WTC11 (cell line): ENCODE results near the gene RAP1GDS1. TPM values are rescaled to one million over a fixed set of nuclear protein-coding genes. Genes with fewer than 3 reads are reported as not detected.

ENCODE experiments used
- ATAC-seq: fragments of 200-7000 bp; cut with Tn5 transposase; 2 replicates; pipeline ENCODE4 v1.10.0; 2021; ENCODE audit warnings: mild to moderate bottlenecking, moderate library complexity
- CTCF ChIA-PET: fragments of 300-600 bp; sonication (Branson Sonifier 250); formaldehyde crosslinking; loops from one replicate; lab custom pipeline; 2021; ENCODE audit warnings: antibody characterized with exemption; lab: Charles Lee
- POLR2A ChIA-PET: fragments of 350-600 bp; sonication (Branson Sonifier 250); formaldehyde crosslinking; loops from one replicate; lab custom pipeline; 2021; ENCODE audit warnings: antibody characterized with exemption; lab: Charles Lee
- DNase-seq: peaks from one replicate; pipeline ENCODE4 v3.0.0; 2021; ENCODE audit warnings: low spot score
- H3K27ac Mint-ChIP-seq: 2 replicates; pipeline ENCODE4 v1.8.0; 2021; ENCODE audit warnings: mixed read lengths
- H3K27me3 Mint-ChIP-seq: 2 replicates; pipeline ENCODE4 v1.8.0; 2021; ENCODE audit warnings: low read depth, mild to moderate bottlenecking, moderate library complexity, mixed read lengths
- H3K36me3 Mint-ChIP-seq: 2 replicates; pipeline ENCODE4 v1.8.0; 2021; ENCODE audit warnings: mixed read lengths
- H3K4me1 Mint-ChIP-seq: 2 replicates; pipeline ENCODE4 v1.8.0; 2022; ENCODE audit warnings: mixed read lengths
- H3K4me3 Mint-ChIP-seq: 2 replicates; pipeline ENCODE4 v1.8.0; 2021; ENCODE audit warnings: mild to moderate bottlenecking, moderate library complexity, mixed read lengths
- H3K9me3 Mint-ChIP-seq: 2 replicates; pipeline ENCODE4 v1.8.0; 2021; ENCODE audit warnings: mixed read lengths
- ARID4B ChIP-seq: sonication (generic); formaldehyde crosslinking; IDR thresholded peaks from 2 replicates; pipeline ENCODE4 v1.8.0; 2023; ENCODE audit warnings: missing genetic modification reagents, mild to moderate bottlenecking, borderline replicate concordance
- ATF3 ChIP-seq: sonication (generic); formaldehyde crosslinking; conservative IDR thresholded peaks from 2 replicates; pipeline ENCODE4 v1.8.1; 2022; ENCODE audit warnings: mild to moderate bottlenecking, missing genetic modification reagents
- CDX4 ChIP-seq: fragments of 250-450 bp; sonication (Bioruptor Pico); IDR thresholded peaks from 2 replicates; pipeline ENCODE4 v1.9.0; 2021; ENCODE audit warnings: moderate library complexity, mild to moderate bottlenecking, inconsistent platforms, borderline replicate concordance
- CTCF ChIP-seq: fragments of 200-600 bp; IDR thresholded peaks from 2 replicates; pipeline ENCODE4 v1.8.0; 2022; ENCODE audit warnings: antibody characterized with exemption
- E2F1 ChIP-seq: sonication (generic); formaldehyde crosslinking; IDR thresholded peaks from 2 replicates; pipeline ENCODE4 v1.8.0; 2022; ENCODE audit warnings: mild to moderate bottlenecking, missing genetic modification reagents
- E2F4 ChIP-seq: sonication (generic); formaldehyde crosslinking; IDR thresholded peaks from 2 replicates; pipeline ENCODE4 v1.8.1; 2022; ENCODE audit warnings: low read depth, mild to moderate bottlenecking, moderate library complexity, missing genetic modification reagents, borderline replicate concordance
- FOXP1 ChIP-seq: sonication (generic); formaldehyde crosslinking; IDR thresholded peaks from 2 replicates; pipeline ENCODE4 v1.8.0; 2022; ENCODE audit warnings: missing genetic modification reagents, mild to moderate bottlenecking, moderate library complexity, borderline replicate concordance
- FOXP4 ChIP-seq: sonication (generic); formaldehyde crosslinking; IDR thresholded peaks from 2 replicates; pipeline ENCODE4 v1.8.0; 2022; ENCODE audit warnings: mild to moderate bottlenecking, missing genetic modification reagents
- GABPB1 ChIP-seq: sonication (generic); formaldehyde crosslinking; IDR thresholded peaks from 2 replicates; pipeline ENCODE4 v1.8.1; 2023; ENCODE audit warnings: mild to moderate bottlenecking, missing genetic modification reagents
- MAX ChIP-seq: sonication (generic); formaldehyde crosslinking; IDR thresholded peaks from 2 replicates; pipeline ENCODE4 v1.8.0; 2022; ENCODE audit warnings: mild to moderate bottlenecking, missing genetic modification reagents
- MXD4 ChIP-seq: fragments of 250-450 bp; sonication (Bioruptor Pico); IDR thresholded peaks from 2 replicates; pipeline ENCODE4 v1.8.0; 2021; ENCODE audit warnings: mild to moderate bottlenecking, moderate library complexity, borderline replicate concordance
- NFATC4 ChIP-seq: fragments of 250-450 bp; sonication (Bioruptor Pico); IDR thresholded peaks from 2 replicates; pipeline ENCODE4 v1.9.0; 2021; ENCODE audit warnings: mild to moderate bottlenecking
- NR1H2 ChIP-seq: sonication (generic); formaldehyde crosslinking; IDR thresholded peaks from 2 replicates; pipeline ENCODE4 v1.9.0; 2021; ENCODE audit warnings: mild to moderate bottlenecking, moderate library complexity, missing genetic modification reagents
- PREB ChIP-seq: sonication (generic); formaldehyde crosslinking; IDR thresholded peaks from 2 replicates; pipeline ENCODE4 v1.8.1; 2022; ENCODE audit warnings: mild to moderate bottlenecking, missing genetic modification reagents, moderate library complexity, borderline replicate concordance
- TEAD1 ChIP-seq: sonication (generic); formaldehyde crosslinking; IDR thresholded peaks from 2 replicates; pipeline ENCODE4 v1.8.0; 2022; ENCODE audit warnings: mild to moderate bottlenecking, missing genetic modification reagents
- TEAD4 ChIP-seq: sonication (generic); formaldehyde crosslinking; IDR thresholded peaks from 2 replicates; pipeline ENCODE4 v1.8.0; 2022; ENCODE audit warnings: mild to moderate bottlenecking, missing genetic modification reagents
- ZNF219 ChIP-seq: sonication (generic); formaldehyde crosslinking; IDR thresholded peaks from 2 replicates; pipeline ENCODE4 v1.8.0; 2023; ENCODE audit warnings: missing genetic modification reagents, mild to moderate bottlenecking, borderline replicate concordance
- ZNF416 ChIP-seq: fragments of 250-450 bp; sonication (Bioruptor Pico); IDR thresholded peaks from 2 replicates; pipeline ENCODE4 v1.9.0; 2021; ENCODE audit warnings: mild to moderate bottlenecking, inconsistent platforms
- ZNF512 ChIP-seq: sonication (generic); formaldehyde crosslinking; IDR thresholded peaks from 2 replicates; pipeline ENCODE4 v1.8.1; 2022; ENCODE audit warnings: missing genetic modification reagents, borderline replicate concordance
- total RNA-seq: library from RNA; stranded (reverse); gene quantifications from 3 replicates; pipeline ENCODE4 v1.2.3, GENCODE V29; 2021

RAP1GDS1 gene
- total RNA-seq, 1 experiment from 2014 or later = 29.9 TPM

- TF ChIP-seq ARID4B (CRISPR knock-in tag) (no peak), MAX (no peak), ZNF416 (CRISPR knock-in tag) (no peak), NR1H2 (CRISPR knock-in tag) (no peak), ZNF512 (CRISPR knock-in tag) (no peak), PREB (CRISPR knock-in tag) (no peak), CDX4 (no peak), ATF3 (no peak)
Measured at GRCh38 chr4:98484031-98484430, 222.8 kb downstream of the RAP1GDS1 start (continued).

GRCh38 chr4:98485816-98486345 is 224.7 kb downstream of the RAP1GDS1 start:
- Mint-ChIP-seq H3K27me3 (no peaks in the 10 kb centered on the region; the same call in 1 of the 2 replicates), H3K4me1 (peaks cover 69% of the 10 kb centered on the region), H3K4me3 (no peak overlapping the region), H3K27ac (no peak overlapping the region), H3K9me3 (no peaks in the 10 kb centered on the region), H3K36me3 (no peaks in the 10 kb centered on the region)
- ChIA-PET CTCF (interaction anchor here (0.8 to 3.0 kb wide), 3 partner anchors 18 to 145 kb away, joined by 3 to 14 read pairs (median 5); no protein-coding TSS in a partner anchor), POLR2A (interaction anchor here (0.6 kb wide), 1 partner anchor 9 kb away, joined by 3 read pairs; no protein-coding TSS in a partner anchor)
- ATAC-seq (no peak), DNase-seq (no peak)
- TF ChIP-seq MXD4 (CRISPR knock-in tag) = no peak
- no peak for TF ChIP-seq GABPB1 (CRISPR knock-in tag)
- TF ChIP-seq E2F4 (CRISPR knock-in tag) = no peak
- no peak for TF ChIP-seq CTCF
- no peak for TF ChIP-seq E2F1
- no peak for TF ChIP-seq FOXP1 (CRISPR knock-in tag)
- no peak for TF ChIP-seq ZNF219 (CRISPR knock-in tag)
- TF ChIP-seq FOXP4 (CRISPR knock-in tag) = no peak
- no peak for TF ChIP-seq TEAD1
- TF ChIP-seq ATF3 = no peak
- TF ChIP-seq TEAD4 (CRISPR knock-in tag) = no peak
- TF ChIP-seq ZNF416 (CRISPR knock-in tag) = no peak
- no peak for TF ChIP-seq NFATC4 (CRISPR knock-in tag)
